ENCODE data around the gene NUBP2.

- TF ChIP-seq RAD21 (IDR thresholded peaks at IDR 0.05; ENCODE audit: low read depth), result no peak
- no peak for TF ChIP-seq YY1 (IDR thresholded peaks at IDR 0.05; ENCODE audit: low read depth)
- TF ChIP-seq MAX (IDR thresholded peaks at IDR 0.05), result no peak
- no peak for TF ChIP-seq TAF1 (IDR thresholded peaks at IDR 0.05; ENCODE audit: low read depth)
- TF ChIP-seq NFIC (IDR thresholded peaks at IDR 0.05), result no peak
- no peak for TF ChIP-seq REST (IDR thresholded peaks at IDR 0.05; ENCODE audit: low read depth)
- TF ChIP-seq CREB1 (IDR thresholded peaks at IDR 0.05; ENCODE audit: low read depth), result no peak
Measured at GRCh38 chr16:1828645-1829410, 46.1 kb downstream of the NUBP2 start.

All from Ishikawa (cell line).